ENCODE results near the gene CNN1. TPM values are rescaled to one million over a fixed set of nuclear protein-coding genes. Genes with fewer than 3 reads are reported as not detected.

CNN1 gene
- total and polyA plus RNA-seq, 2 of the 13 experiments (the other 11 are each of a cell fraction or from before 2014, with no cell fraction given) = 0.70 to 1.1 TPM

GRCh38 chr19:11535792-11536595 is 2.7 kb upstream of the CNN1 start (continued):
- no peak for TF ChIP-seq ZNF530 (CRISPR knock-in tag; IDR thresholded peaks at IDR 0.05; ENCODE audit: low read depth)
- TF ChIP-seq SP4 (CRISPR knock-in tag; IDR thresholded peaks at IDR 0.05) = peak; percentile 87
- 0 out of 2 replicates have a peak, but pooled peaks have one; percentile 50 for TF ChIP-seq ZNF777 (CRISPR knock-in tag; IDR thresholded peaks at IDR 0.05)
- no peak for TF ChIP-seq SATB2 (CRISPR knock-in tag; IDR thresholded peaks at IDR 0.05)
- peak; percentile 17 for TF ChIP-seq SKI (IDR thresholded peaks at IDR 0.05; ENCODE audit: partially characterized antibody)
- 0 out of 2 replicates have a peak, but pooled peaks have one; percentile 57 for TF ChIP-seq ZFP82 (CRISPR knock-in tag; IDR thresholded peaks at IDR 0.05; ENCODE audit: borderline replicate concordance)
- peak; percentile 37; the same call in 1 of the 2 replicates for TF ChIP-seq ZBTB21 (CRISPR knock-in tag; IDR thresholded peaks at IDR 0.05)
- TF ChIP-seq STAG1 (CRISPR knock-in tag; IDR thresholded peaks at IDR 0.05) = 0 out of 2 replicates have a peak, but pooled peaks have one; percentile 8
- TF ChIP-seq, protein P1, sequence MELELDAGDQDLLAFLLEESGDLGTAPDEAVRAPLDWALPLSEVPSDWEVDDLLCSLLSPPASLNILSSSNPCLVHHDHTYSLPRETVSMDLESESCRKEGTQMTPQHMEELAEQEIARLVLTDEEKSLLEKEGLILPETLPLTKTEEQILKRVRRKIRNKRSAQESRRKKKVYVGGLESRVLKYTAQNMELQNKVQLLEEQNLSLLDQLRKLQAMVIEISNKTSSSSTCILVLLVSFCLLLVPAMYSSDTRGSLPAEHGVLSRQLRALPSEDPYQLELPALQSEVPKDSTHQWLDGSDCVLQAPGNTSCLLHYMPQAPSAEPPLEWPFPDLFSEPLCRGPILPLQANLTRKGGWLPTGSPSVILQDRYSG (CRISPR knock-in tag; IDR thresholded peaks at IDR 0.05) = no peak
- TF ChIP-seq RXRB (CRISPR knock-in tag; IDR thresholded peaks at IDR 0.05; ENCODE audit: borderline replicate concordance) = 0 out of 2 replicates have a peak, but pooled peaks have one; percentile 15
- TF ChIP-seq ELF3 (CRISPR knock-in tag; IDR thresholded peaks at IDR 0.05) = peak; percentile 54; the same call in 1 of the 2 replicates
- TF ChIP-seq, protein P2, sequence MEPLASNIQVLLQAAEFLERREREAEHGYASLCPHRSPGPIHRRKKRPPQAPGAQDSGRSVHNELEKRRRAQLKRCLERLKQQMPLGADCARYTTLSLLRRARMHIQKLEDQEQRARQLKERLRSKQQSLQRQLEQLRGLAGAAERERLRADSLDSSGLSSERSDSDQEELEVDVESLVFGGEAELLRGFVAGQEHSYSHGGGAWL (CRISPR knock-in tag; IDR thresholded peaks at IDR 0.05) = 0 out of 2 replicates have a peak, but pooled peaks have one; percentile 31
- TF ChIP-seq TIGD3 (CRISPR knock-in tag; IDR thresholded peaks at IDR 0.05; ENCODE audit: borderline replicate concordance) = 0 out of 2 replicates have a peak, but pooled peaks have one; percentile 39
- peak; percentile 35 for TF ChIP-seq CBX1 (IDR thresholded peaks at IDR 0.05; ENCODE audit: low read depth)
- TF ChIP-seq KLF11 (CRISPR knock-in tag; IDR thresholded peaks at IDR 0.05) = no peak
- no peak for TF ChIP-seq HMG20A (CRISPR knock-in tag; IDR thresholded peaks at IDR 0.05; ENCODE audit: borderline replicate concordance)
- no peak for TF ChIP-seq KDM4B (CRISPR knock-in tag; IDR thresholded peaks at IDR 0.05)
- no peak for TF ChIP-seq FOXO4 (CRISPR knock-in tag; conservative IDR thresholded peaks at IDR 0.05)
- TF ChIP-seq SAP130 (CRISPR knock-in tag; IDR thresholded peaks at IDR 0.05; ENCODE audit: low read depth) = peak; percentile 44; the same call in 1 of the 2 replicates
- TF ChIP-seq, protein P3, sequence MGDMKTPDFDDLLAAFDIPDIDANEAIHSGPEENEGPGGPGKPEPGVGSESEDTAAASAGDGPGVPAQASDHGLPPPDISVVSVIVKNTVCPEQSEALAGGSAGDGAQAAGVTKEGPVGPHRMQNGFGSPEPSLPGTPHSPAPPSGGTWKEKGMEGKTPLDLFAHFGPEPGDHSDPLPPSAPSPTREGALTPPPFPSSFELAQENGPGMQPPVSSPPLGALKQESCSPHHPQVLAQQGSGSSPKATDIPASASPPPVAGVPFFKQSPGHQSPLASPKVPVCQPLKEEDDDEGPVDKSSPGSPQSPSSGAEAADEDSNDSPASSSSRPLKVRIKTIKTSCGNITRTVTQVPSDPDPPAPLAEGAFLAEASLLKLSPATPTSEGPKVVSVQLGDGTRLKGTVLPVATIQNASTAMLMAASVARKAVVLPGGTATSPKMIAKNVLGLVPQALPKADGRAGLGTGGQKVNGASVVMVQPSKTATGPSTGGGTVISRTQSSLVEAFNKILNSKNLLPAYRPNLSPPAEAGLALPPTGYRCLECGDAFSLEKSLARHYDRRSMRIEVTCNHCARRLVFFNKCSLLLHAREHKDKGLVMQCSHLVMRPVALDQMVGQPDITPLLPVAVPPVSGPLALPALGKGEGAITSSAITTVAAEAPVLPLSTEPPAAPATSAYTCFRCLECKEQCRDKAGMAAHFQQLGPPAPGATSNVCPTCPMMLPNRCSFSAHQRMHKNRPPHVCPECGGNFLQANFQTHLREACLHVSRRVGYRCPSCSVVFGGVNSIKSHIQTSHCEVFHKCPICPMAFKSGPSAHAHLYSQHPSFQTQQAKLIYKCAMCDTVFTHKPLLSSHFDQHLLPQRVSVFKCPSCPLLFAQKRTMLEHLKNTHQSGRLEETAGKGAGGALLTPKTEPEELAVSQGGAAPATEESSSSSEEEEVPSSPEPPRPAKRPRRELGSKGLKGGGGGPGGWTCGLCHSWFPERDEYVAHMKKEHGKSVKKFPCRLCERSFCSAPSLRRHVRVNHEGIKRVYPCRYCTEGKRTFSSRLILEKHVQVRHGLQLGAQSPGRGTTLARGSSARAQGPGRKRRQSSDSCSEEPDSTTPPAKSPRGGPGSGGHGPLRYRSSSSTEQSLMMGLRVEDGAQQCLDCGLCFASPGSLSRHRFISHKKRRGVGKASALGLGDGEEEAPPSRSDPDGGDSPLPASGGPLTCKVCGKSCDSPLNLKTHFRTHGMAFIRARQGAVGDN (CRISPR knock-in tag; IDR thresholded peaks at IDR 0.05) = peak; percentile 70
- TF ChIP-seq ZNF766 (CRISPR knock-in tag; IDR thresholded peaks at IDR 0.05; ENCODE audit: borderline replicate concordance) = peak; percentile 58; the same call in 1 of the 2 replicates
- 0 out of 2 replicates have a peak, but pooled peaks have one; percentile 21 for TF ChIP-seq PITX1 (CRISPR knock-in tag; IDR thresholded peaks at IDR 0.05)

All from HepG2 (cell line).